Smooth muscle cell of the umbilical artery (primary cell): ENCODE results near the gene ZNF264. TPM values are rescaled to one million over a fixed set of nuclear protein-coding genes. Genes with fewer than 3 reads are reported as not detected.

Experiments
- total RNA-seq: library from RNA; depleted of rRNA; stranded (reverse); fragments of >200 nt; gene quantifications from 2 replicates; pipeline ENCODE4 v1.2.3, GENCODE V29; 2014

The ZNF264 gene
- 35.6 and 51.0 TPM in 2 replicates for total RNA-seq

DNA sequence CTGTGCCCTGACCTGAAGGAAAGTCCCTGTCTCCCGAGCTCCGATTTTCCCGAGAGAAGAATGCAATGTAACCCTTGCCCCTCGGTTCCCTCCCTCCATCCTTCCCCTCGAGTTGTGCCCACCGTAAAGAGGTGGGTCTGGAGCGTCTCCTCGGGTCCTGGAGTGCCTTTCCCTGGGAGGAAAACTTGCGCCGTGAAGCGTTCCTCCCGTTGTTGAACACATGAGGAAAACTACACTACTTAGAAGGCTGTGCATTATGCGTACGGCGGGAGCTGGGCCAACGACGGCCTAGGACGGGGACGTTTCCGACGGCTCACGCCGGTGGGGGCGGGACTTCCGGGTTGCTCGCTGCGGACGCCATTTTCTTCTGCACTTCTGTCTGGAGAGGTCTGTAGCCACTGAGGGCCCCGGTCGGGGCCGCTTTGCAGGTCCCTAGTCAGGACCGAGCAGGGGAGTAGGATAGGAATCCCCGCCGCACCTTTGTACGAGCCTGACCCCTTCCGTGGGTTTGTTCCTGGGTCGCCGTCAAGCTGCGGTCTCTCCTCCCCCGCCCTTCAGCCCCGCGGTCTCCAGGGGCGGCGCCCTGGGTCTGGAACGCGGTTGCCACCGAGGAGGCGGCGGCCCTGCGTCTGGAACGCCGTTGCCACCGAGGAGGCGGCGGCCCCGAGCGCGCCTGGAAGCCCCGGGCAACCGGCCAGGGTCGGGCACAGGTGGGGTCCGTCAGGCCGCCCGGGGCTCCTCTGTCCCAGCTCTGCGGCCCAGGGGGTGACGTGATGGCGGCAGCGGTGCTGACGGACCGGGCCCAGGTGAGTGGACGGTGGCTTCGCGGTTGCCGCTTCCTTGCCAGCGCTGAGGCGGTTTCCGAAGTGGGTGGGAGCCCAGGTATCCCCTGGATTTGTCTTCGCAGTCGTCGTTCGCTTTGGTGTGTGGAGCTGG, at the start of gene ZNF264:
Gene ZNF264, plus strand, starts transcription at position 360 of the 936 bp plus-strand sequence. Its CDS starts 414 bp downstream, at position 774.

GRCh38 chr19:57167385-57167784, 23.9 kb upstream of the ZNF264 start, which contains the start of gene DUXA:
Gene DUXA, minus strand, starts transcription at chr19:57167485. Its CDS starts 42 bp downstream, at chr19:57167443.

DNA sequence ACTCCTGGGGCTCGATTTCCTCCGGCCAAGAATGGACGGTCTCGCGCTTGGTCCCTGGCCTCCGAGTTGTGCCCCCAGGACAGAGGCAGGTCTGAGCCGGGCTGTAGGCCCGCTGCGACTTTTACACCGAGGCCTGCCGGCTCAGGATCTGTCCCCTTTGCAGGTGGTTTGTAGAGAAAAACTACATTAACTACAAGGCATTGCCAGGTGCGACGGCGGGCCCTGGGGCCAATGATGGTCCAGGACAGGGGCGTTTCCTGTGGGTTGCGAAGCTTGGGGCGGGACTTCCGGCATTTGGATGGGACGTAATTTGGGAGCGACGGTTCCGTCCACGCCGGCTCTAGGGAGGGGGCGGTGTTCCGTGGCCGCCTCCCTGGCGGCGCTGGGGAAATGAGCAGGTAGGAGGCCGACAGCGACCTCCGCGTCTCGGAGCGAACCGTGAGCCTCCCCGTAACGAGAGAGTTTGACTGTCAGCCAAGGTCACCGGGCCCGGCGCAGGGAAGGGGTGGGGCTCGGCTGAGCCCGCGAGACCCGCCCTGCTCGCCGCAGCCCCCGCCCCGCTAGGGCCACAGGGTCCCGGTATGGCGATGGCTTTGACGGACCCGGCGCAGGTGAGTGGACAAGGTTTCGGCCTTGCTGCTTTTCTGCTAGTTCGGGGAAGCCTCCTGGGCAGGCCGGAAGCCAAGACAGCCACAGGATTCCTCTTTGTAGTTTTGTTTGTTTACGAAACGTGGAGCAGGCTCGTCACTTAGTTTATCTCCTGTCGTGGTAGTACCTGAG, 49.2 kb downstream of the ZNF264 start, which contains the start of gene ZNF805:
Gene ZNF805, plus strand, starts transcription at position 322 of the 780 bp plus-strand sequence. Its CDS starts 260 bp downstream, at position 582.

Other genes starting within 250 kb of the ZNF264 start
- gene USP29, start 71.5 kb upstream of the ZNF264 start, total RNA-seq, result not detected in 2 replicates
- not detected in 2 replicates for gene ZIM3, start 46.3 kb upstream of the ZNF264 start, total RNA-seq
- not detected in 2 replicates for gene DUXA, start 24.0 kb upstream of the ZNF264 start, total RNA-seq
- 0.46 and 1.2 TPM in 2 replicates for gene AURKC, start 39.5 kb downstream of the ZNF264 start, total RNA-seq
- 44.6 and 50.5 TPM in 2 replicates for gene ZNF805, start 49.1 kb downstream of the ZNF264 start, total RNA-seq
- 119 and 124 TPM in 2 replicates for gene ZNF460, start 89.0 kb downstream of the ZNF264 start, total RNA-seq
- gene ZNF543, start 129.0 kb downstream of the ZNF264 start, total RNA-seq, result 9.5 and 10.1 TPM in 2 replicates
- 8.6 and 8.9 TPM in 2 replicates for gene ZNF304, start 159.8 kb downstream of the ZNF264 start, total RNA-seq
- 10.0 and 12.2 TPM in 2 replicates for gene TRAPPC2B, start 172.1 kb downstream of the ZNF264 start, total RNA-seq
- 5.3 and 5.4 TPM in 2 replicates for gene ZNF547, start 172.1 kb downstream of the ZNF264 start, total RNA-seq
- 16.6 and 25.2 TPM in 2 replicates for gene ZNF548, start 198.4 kb downstream of the ZNF264 start, total RNA-seq
- 9.8 and 18.7 TPM in 2 replicates for gene ZNF17, start 219.7 kb downstream of the ZNF264 start, total RNA-seq
- gene ZNF749, start 243.8 kb downstream of the ZNF264 start, total RNA-seq, result 9.2 and 10.6 TPM in 2 replicates